Islet of Langerhans (tissue), 1 donor: Measurements from ENCODE around the gene ANO7.

ENCODE experiments used
- FAIRE-seq: peaks from one replicate; lab custom pipeline; 2011; peaks lifted over from hg19 to GRCh38; lab: Jason Lieb, UNC

Gene ANO7

DNA sequence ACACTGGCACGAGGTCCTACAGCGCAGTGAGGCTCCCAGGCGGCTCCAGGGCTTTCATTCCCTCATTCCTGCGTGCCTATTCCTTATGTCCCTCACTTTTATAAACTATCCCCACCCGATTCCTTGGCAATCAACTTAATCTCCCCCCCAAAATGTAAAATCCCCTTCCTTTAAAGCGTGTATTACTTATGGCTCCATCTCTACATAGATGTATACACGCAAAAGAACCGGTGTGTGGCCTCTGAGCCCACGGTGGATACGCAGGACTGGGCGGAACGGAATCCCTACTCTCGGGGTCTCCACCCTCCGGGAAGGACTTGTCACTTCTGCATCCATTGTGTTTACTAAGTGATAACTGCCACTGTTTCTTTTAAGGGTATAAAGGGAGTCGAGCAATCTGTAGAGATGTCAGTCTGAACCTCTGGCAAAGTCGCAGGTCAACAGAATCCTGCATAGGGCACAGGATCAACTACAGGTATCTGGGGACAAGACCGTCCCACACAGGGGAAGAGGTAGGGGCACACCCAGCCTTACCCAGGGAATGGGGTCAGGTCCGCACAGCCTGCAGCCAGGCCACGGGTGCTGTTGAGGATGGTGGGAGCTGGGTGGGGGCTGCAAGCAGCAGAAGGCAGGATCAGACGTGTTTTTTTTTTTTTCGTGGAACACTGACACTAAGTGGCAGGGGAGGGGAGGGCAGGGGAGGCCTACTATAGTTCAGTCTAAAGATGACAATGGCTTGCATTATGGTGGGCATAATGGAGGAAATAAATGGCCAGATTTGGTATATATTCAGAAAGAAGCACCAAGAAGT is 84.9 kb downstream of the ANO7 start:
- no peak for FAIRE-seq

GRCh38 chr2:241274127-241274526 is 85.7 kb downstream of the ANO7 start:
- FAIRE-seq = no peak
